Measurements from ENCODE around the gene SLC6A13. TPM values are rescaled to one million over a fixed set of nuclear protein-coding genes. Genes with fewer than 3 reads are reported as not detected.

SLC6A13 gene
- total RNA-seq: not detected in 2 replicates

DNA sequence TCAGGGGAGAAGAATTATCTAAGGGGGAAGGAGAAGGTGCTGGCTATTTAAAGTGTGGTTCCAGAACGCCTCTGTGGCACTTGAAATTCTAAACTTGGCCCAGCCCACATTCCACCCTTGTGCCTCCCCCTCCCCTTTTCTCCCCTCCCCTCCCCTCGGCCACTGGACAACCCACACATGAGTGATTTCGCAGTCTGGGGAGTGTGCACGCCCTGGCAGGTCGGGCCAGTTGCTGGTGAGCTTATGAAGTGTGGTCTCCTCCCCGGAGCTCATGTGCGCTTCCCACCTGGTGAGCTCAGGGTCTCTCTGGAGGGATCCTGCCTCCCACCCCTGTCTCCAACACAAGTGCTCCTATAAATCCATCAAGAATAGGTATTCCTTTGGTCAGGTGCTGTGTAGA, at the start of gene SLC6A13:
Gene SLC6A13 (minus strand): TSS at position 20 of the 400 bp plus-strand sequence. CDS start 2,784 bp downstream, outside the sequence.

DNA sequence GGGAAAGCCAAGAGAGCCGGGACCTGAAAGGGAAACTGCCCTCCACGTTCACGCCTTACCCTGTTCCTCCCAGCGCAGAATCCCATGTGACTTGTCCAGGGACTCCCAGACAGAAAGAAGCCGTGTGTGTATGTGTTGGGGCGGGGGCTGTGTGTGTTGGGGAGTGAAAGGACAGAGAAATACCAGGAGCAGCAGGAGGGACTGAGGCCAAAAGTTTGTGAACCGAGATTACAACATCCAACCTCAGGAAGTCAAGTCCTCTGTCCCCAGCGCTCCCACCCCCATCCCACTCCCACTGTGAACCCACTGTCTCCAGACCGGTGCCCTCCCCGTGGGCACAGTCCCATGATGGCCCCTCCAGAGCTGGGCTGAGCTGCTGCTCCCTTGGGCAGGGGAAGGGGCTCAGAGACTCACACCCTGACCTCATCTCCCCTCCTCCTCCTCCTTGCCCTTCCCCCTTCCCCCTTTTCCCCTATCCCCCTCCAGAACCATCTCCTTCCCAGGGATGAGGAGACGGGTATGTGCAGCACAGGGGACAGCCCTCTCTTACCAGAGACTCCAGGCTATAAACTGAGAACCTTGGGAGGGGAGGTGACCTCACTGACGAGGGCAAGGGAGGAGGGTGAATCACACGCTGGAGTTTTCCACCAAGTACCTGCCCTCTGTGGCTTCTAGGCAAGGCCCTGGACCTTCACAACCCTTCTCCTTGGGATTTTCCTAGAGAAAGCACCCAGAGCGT, 48.5 kb downstream of the SLC6A13 start, which contains the start of gene SLC6A12:
Gene SLC6A12 (minus strand): TSS at position 155 of the 739 bp plus-strand sequence. CDS start 4,171 bp downstream, outside the sequence.

Other genes starting within 250 kb of the SLC6A13 start
- not detected in 2 replicates for gene IQSEC3, start 196.1 kb downstream of the SLC6A13 start, total RNA-seq
- gene SLC6A12, start 48.7 kb downstream of the SLC6A13 start, total RNA-seq: not detected in 2 replicates
- gene KDM5A, start 126.5 kb upstream of the SLC6A13 start, total RNA-seq: 23.0 and 41.7 TPM in 2 replicates
- gene CCDC77, start 138.8 kb upstream of the SLC6A13 start, total RNA-seq: 4.9 and 5.1 TPM in 2 replicates
- 10.3 and 11.6 TPM in 2 replicates for gene B4GALNT3, start 197.1 kb upstream of the SLC6A13 start, total RNA-seq

Measured in airway epithelial cell (primary cell).